GM19023 (cell line): ENCODE results near the gene ENO3.
A peak's percentile ranks its signal among the peaks of the same experiment; 100 is the strongest.

Experiments
- ATAC-seq: cut with Tn5 transposase; IDR thresholded peaks from one replicate; pipeline ENCODE4 v1.9.1; 2021; ENCODE audit warnings: mild to moderate bottlenecking, moderate library complexity; ENCODE audit not compliant: unreplicated experiment

ENO3 gene

DNA sequence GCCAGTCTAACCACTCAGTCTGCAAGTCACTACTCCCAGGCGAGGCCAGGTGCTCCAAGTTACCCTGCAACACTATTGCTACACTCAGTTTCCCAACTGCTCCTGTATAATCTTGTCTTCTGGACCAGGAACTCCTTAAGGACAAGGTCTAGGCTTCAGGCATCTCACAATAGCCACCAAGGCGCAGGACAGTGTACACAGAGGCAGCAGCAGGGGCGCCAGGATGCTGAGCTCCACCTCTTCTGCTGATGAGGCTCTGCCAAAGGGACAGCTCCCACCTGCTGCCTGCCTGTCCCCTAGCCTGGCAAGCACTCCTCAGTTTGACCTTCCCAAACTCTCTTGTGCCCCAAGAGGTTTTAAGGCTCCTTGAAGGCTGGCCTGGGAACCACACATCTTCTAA, 14.5 kb upstream of the ENO3 start:
- ATAC-seq = no peak

DNA sequence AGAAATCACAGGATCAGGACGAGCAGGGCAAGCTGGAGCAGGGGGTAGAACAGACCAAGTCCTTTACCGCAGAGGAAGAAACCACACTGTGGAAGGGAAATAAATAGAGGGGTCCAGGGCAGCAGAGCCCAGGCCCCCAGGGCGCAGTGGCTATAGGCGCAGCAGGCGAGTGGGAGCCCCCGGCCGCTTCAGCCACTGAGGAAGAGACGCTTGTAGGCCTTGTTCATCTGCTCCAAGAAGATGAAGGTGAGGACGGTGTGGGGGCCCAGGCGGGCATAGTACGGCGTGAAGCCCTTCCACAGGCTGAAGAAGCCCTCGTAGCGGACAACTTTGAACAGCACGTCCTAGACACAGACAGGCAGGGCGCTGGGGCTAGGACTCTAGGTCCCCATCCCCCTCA, 13.4 kb upstream of the ENO3 start:
- no peak for ATAC-seq

DNA sequence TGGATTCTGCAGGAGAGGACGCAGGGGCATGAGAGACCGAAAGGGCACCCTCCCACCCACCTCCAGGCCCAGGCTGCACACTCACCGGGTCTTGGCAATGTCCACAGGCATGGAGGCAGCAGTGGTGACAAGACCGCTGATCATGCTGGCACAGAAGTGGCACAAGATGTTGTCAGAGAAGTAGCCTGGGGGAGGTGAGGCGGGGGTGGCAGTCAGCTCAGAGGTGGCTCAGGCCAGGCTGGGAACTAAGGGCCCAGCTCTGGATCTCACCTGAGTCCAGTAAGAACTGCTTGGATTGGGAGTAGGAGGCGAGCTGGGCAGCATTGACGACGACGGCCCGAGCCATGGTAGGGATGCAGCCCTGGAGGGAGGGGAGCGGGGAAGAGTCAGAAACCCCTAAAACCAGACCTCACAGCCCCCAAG, 12.8 kb upstream of the ENO3 start:
- ATAC-seq = no peak

DNA sequence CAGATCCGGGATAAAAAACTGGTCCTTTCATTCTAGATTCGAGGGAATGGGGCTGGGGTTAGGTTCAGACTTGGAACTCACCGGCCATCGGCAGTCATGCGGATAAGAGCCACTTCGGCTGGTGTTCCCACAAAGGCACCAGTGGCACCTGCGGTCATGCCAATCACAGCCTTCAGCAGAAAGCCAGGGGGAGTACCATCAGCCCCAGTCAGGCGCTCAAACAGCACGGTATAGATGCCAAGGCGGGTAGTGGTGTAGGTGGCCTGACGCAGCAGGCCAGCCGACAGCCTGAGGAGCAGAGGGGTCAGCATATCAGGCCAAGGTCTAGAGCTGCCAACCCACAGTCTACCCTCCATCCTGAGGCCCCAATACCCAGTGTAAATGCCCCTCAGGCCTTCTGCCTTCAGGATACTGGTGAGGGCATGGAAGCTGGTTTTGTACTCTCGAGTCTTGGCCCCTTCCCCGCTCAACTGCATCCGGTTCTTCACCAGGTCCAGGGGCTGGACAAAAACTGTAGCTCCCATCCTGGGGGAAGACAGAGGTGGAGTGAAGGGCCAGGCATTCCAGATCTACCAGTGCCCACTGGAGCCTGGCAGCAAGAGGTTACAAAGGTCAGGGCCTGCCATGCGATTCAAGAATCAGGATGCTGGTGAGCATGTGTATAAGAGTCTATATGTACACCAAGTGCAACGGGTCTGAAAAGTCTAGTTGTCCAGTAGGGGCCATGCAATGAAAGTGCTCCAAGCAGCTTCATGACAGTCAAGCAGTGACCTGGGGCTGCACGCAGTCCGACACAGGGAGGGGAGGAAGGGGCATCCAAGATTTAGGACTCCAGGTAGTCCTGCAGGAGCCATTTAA, 12.0 kb upstream of the ENO3 start:
- ATAC-seq = no peak

DNA sequence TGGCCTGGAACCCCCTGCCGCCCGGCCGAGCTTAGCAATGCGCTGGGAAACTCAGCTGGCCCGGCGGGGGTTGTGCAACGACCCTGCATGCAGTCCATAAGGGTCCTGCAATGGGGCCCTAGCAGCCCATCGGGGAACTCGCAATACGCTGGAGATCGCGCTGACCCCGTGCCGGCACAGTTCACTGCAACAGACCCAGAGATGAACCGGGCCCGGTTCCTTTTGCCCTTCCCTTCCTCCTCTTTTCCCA, 11.4 kb upstream of the ENO3 start:
- ATAC-seq = peak; percentile 15

DNA sequence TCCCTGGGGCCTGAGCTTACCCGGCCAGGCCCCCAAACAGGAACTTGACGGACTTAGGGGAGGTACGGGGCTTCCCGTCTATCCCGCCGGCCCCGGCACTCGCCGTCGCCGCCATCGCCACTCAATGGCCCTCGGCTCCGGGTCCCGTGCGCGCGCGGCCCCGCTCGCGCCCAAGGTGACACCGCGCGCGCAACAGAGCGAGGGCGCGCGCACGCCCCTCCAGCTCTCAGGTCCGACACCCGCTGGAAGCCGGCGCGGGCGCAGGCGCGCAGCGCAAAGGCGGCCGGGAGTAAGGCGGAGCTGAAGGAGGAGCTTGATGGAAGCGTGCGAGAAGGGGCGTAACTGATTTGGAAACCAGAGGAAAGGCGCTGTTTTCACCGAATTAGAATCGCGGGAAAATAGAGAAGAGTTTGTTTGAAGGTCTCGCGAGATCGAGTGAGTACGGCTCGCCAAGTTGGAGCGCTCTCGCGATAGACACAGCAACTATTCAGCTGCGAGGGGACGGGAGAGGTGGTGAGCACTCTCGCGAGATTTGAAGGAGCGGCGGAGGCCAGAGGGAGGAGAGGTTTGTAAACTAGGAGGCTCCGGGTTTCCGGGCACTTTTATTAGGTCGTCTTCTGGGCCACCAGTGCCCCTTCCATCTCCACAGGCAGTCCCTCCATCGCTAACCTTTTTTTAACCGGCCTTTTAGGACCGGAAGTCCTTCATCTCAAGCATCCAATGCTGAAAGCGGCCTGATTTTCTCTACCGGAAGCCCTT, 10.9 kb upstream of the ENO3 start, which contains the start of the genes RNF167 and SLC25A11:
TSS of gene RNF167 (plus strand) at position 473 of the 759 bp plus-strand sequence. CDS start 642 bp downstream, outside the sequence.
TSS of gene SLC25A11 (minus strand) at position 251 of the 759 bp plus-strand sequence. CDS start at position 115, 136 bp downstream.
- peak; percentile 73 for ATAC-seq

DNA sequence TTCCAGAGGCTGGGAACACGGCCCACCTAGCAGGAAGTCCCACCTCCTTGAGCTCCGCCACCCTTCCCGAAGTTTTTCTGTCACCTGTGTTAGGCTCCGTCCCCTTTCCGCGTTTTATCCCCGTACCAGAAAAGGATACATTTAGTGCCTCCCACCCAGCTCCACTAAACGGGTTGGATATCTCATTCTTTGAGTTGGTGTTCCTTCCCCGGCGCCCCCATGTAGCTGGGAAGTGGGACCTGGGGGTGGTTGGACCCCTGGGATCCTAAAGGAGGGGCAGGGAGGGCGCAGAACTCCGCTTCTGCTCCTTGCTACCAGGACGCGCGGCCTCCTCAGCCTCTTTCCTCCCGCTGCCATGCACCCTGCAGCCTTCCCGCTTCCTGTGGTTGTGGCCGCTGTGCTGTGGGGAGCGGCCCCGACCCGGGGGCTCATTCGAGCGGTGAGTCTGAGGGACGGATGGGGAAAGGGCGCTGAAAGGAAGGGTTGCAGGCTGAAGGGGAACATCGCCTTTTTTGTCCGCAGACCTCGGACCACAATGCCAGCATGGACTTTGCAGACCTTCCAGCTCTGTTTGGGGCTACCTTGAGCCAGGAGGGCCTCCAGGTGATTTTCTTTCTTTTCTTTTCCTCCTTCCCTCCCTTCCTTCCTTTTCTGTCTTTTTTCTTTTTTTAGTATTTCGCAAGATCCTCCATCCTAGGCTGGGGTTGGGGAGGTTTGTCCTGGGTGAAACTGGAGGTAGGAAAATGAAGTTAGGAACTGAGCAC, 10.2 kb upstream of the ENO3 start:
- ATAC-seq = no peak

DNA sequence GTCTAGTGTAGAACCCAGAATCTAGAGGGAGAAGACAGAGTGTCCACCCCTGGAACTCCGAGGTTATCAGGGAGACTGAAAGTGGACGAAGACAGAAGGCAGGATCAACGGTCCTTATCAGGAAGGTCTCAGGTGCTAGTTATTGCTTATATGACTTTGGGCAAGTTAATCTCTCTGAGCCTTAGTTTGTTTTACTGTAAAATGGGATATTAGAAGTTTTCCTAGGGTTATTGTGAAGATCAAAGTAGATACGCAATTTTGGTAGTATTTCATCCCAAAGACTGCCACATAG, 9.7 kb upstream of the ENO3 start:
- ATAC-seq = no peak

DNA sequence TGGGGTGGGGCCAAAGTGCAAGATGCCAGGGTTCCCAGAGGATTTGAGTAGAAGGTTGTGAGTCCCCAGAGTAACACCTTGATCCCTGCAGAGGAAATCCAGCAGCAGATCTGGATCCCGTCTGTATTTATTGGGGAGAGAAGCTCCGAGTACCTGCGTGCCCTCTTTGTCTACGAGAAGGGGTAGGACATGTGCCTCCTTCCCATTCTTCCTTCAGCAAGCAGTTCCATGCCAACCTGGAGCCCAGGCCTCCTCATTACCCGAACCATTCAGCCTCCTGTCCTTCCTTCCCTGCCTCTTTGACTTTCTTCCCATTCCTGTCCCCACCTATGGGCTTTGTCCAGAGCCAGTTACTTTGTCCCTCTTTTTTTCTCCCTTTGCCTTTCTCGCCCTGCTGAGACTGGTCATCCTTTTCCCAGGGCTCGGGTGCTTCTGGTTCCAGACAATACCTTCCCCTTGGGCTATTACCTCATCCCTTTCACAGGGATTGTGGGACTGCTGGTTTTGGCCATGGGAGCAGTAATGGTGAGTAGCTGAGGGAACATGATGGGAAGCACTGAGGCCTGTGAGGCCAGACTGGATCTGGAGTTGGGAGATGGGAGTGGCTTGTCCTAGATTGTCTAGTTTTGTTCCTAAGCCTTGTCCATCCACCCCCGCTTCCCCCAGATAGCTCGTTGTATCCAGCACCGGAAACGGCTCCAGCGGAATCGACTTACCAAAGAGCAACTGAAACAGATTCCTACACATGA, 8.0 kb upstream of the ENO3 start:
- no peak for ATAC-seq

DNA sequence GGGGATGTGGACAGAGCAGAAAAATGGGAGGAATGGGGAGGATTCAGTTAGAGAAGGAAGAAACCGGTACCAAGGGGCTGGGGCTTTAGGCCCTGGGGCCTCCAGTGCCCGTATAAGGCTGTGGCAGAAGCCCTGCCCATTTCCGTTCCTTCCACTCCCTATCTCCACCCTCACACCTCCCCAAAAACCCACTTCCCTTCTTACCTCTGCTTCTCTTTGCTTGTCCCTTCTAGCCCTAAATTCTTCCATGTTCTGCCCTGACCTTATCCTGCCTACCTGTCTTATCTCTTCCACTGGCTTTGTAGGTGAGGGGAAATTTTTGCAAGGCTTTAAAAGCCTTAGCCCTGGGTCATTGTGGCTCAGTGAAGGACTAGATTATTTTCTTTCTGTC, 6.8 kb upstream of the ENO3 start:
- no peak for ATAC-seq

DNA sequence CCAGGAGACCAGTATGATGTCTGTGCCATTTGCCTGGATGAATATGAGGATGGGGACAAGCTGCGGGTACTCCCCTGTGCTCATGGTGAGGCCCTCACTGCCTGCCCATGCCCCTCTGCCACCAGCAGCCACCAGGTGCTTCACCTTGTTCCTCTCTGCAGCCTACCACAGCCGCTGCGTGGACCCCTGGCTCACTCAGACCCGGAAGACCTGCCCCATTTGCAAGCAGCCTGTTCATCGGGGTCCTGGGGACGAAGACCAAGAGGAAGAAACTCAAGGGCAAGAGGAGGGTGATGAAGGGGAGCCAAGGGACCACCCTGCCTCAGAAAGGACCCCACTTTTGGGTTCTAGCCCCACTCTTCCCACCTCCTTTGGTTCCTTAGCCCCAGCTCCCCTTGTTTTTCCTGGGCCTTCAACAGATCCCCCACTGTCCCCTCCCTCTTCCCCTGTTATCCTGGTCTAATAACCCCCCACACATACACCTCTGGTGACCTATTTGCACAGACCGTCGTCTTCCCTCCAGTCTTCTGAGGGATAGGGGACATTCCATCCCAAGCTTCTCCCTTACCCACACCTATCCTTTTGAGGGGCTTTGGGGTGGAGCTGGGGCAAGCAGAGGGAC, 6.3 kb upstream of the ENO3 start:
- ATAC-seq = no peak

DNA sequence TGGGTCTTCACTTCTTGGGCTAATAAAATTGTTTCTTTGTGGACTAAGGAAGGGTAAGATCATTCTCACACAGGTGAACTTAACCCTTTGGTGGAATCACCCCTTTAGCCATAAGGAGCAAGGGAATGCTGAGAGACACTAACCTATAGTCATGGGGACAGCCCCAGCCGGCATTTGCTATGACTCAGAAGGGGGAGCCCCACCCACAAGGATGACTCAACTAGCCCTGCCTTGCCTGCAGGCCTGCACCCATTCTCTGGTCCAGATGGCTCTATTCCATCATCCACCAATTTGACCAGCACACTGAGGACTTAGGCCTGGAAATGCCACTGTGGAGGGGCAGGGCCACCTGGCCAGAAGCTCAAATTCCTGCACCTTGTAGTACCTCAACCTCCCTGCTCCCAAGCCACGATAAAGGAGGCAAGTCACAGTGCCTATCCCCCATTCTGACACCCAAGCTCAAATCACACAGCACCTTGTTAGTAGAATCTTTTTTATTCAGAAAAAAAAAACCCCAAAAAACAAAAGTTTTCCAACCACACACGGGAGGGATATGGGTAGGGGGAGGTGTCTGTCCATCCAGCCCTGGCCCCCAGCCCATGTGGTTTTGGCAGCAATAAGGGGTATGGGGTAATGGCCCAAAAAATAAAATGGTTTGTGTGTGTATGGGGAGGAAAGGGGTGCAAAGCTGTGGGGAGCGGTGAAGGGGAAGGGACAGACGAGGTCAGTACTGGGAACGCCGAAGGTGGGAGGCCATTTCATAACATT, 5.6 kb upstream of the ENO3 start:
- no peak for ATAC-seq

DNA sequence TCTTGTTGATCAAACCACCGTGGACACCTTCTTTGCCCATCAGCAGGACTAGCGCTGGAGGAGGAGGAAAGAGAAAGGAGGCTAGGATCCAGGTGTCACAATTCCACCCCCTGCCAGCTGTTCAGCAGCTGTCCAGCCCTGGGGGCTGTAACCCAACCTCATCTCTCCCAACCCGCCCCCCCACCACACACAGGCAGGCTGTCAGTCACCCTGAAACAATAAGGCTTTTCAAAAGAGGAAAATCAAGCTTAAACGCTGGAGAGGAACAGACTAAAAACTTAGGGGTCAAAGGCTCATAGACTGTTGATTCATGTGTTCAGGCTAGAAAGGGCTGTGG, 5.0 kb upstream of the ENO3 start:
- ATAC-seq = no peak

DNA sequence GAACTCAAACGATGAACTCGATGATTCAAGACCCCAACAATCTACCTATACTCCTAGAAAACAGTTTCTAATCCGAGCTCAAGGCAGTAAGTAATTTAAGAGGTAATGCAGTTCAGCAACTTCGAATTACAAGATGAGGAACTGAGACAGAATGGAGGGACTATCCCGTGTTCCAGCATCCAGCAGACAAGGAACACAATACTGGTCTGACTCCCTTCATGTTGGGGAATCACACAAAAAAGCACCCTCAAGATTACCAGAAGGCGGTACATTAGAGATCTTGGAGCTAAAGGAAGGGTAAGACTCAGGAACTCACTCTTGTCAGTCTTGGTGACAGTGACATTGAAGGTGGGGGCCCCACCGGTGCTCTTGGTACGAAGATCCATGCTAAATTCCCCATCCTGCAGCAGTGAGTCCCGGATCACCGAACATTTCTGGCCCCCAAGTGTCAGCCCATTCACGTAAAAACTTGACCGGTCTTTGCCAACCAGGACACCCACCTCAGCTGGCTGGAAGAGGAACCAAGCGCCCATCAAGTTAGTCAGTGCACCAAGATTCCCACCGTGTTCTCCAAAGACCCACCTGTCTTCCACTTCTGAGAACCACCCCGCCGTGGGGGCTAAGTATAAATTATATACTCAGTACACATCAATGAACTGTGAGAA, 4.5 kb upstream of the ENO3 start:
- ATAC-seq = no peak

DNA sequence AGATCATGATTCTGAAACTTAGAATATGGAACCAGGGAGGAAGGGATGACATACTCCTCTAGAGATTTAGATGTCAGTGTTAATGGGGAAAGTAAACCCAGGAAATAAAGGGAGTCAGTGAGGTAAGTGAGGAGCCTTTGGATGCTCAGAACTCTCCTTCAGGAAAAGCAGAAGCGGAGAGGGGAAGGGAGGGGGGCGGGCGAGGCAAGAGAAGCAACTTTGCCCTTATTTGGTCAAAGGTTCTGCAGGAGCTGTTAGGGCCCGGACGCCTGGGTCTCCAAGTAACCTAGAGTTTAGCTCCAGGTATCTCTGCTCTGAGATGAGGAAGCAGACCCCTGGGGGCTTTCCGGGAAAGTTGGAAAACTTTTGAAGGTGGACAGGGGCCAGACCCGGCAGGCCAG, 3.9 kb upstream of the ENO3 start:
- no peak for ATAC-seq

DNA sequence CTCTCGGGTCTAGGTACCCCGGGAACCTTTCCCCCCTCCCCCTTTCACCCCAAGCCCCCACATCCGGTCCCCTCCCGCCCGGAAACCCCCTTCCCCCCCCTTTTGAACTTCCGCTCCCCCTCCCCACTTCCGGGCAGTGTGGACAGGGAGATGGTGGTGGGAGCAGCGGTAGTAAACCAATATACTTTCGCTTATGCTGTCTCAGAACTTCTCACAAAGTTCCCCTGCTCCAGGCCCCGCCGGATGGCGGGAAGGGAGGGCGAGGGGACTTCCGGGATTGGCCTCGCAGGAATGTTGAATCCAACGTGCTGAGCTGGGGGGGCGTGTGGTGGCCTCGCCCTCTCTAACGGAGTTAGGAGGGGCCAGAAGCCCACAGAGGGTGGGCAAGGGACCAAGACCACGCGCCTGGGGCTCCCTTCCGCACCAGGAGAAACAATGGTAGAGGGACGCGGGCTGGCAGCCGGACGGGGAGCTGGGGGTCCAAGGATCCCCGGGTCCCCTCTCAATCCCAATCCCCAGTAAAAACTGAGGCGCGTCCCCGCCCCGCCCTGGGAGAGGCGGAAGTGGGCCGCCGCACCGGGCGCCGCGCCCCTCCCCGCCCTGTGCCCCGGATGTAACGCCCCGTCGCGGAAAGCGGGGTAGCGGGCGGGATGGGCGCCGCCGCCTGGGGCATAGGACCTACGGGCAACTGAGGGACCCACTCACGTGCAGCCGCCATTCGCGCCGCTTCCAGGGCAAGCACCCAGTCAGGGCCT, 3.3 kb upstream of the ENO3 start:
- ATAC-seq = no peak

DNA sequence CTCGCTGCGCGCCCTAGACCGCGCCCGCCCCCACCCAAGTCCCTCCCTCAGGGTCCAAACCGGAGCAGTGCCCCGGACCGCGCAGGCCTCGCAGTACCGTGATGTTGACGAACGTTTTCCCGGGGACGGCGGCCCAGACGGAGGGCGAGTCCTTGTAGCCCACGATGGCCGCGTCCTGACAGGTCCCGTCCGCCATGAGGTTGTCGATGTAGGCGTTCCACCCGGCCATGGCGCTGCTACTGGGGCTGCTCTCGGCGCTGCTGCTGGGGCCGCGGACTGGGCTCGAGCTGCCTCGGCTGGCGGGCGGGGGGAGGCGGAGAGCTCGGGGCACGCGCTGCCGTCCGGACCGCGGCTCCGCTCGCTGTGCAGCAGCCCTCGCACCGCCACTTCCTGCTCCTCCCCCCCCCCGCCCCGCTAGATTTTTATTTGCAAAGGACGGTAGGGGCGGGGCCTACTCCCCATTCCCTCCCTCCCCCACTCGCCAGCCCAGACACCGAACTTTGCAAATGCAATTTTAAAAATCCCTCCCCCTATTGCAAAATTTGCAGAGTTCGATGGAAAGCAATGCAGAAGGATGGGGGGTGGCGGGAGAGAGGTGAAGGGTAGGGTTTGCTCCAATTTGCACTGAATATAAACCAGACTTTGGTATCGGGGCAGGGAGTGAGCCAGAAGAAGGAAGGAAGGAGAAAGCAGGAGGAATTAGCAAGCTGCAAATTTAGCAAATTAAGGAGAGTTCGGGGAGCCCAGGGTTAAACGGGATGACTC, 2.6 kb upstream of the ENO3 start, which contains the start of gene PFN1:
TSS of gene PFN1 (minus strand) at position 365 of the 765 bp plus-strand sequence. CDS start at position 229, 136 bp downstream.
- no peak for ATAC-seq

DNA sequence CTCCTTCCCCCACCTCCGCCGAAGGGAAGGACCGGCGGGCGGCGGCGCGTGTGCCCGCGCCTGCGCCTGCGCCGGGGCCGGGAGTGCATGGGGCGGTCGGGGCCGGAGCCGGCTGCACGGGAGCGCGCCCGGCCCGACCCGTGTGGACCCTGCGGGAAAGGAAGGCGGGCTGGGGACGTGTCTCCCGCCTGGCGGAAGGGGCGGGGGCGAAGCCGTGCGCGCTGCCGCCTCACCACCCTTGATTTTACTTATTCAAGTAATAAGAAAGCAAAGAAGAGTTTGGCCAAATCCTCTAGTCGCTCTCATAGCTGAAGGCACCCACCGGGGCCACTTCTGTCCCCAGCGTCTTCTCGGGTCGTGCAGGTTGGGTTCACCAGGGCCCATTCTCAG, 2.0 kb upstream of the ENO3 start:
- ATAC-seq = peak; percentile 33
